A549 treated with Mapracorat at 1 μM for 4 hours (cell line): ENCODE results near the gene YAF2. TPM values are rescaled to one million over a fixed set of nuclear protein-coding genes. Genes with fewer than 3 reads are reported as not detected.

ENCODE experiments used
- total RNA-seq: library from RNA; stranded (reverse); fragments of 200-300 nt; extraction: Qiagen RNA extraction; gene quantifications from 5 replicates; pipeline ENCODE4 v1.2.3, GENCODE V29; 2022

YAF2 gene, protein sequence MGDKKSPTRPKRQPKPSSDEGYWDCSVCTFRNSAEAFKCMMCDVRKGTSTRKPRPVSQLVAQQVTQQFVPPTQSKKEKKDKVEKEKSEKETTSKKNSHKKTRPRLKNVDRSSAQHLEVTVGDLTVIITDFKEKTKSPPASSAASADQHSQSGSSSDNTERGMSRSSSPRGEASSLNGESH
- 22.9 to 29.8 TPM (median 23.4 TPM) in 5 replicates for total RNA-seq

DNA sequence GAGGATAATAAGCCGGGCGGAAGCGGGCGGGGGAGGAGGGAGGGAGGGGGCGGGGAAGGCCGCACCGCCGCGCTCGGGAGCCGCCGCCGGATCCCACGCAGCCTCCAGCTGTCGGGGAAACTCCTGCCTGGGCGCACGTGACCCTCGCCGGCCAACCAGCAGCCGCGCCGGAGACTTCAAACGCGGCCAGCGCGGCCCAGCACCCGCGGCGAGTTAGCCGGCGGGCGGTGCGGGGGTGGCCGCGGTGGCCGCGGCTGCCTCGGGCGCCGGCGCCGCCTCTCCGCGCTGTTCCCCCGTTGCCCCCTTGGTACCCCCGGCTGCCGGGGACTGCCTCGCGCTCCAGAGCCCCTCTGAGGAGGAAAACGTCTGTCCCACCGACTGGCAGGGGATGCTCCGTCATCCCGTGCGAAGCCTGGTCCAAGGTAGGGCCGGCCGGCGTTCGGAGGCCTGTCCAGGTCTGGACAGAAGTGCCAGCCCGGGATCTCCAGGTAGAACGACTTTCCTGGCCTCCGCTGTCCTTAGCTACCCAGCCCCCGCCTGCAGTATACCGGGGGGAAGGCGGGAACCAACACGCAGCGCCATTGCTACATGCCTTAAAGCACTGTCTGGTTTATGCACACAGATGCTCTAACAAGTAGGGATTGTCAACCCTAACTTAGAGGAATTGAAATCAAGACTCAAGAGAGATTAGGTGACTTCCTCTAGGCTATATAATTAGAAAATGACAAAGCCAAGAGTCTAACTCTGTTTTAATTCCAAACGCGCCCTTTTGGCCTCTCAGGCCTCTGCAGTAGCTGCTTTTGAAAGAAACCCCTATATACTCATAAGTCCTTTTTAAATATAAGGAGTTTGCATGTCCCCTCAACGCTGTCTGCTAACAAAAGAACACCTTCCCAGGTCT is at the start of gene YAF2:
TSS of gene YAF2 (minus strand) at position 9 of the 901 bp plus-strand sequence. CDS start 68 bp downstream, outside the sequence.

DNA sequence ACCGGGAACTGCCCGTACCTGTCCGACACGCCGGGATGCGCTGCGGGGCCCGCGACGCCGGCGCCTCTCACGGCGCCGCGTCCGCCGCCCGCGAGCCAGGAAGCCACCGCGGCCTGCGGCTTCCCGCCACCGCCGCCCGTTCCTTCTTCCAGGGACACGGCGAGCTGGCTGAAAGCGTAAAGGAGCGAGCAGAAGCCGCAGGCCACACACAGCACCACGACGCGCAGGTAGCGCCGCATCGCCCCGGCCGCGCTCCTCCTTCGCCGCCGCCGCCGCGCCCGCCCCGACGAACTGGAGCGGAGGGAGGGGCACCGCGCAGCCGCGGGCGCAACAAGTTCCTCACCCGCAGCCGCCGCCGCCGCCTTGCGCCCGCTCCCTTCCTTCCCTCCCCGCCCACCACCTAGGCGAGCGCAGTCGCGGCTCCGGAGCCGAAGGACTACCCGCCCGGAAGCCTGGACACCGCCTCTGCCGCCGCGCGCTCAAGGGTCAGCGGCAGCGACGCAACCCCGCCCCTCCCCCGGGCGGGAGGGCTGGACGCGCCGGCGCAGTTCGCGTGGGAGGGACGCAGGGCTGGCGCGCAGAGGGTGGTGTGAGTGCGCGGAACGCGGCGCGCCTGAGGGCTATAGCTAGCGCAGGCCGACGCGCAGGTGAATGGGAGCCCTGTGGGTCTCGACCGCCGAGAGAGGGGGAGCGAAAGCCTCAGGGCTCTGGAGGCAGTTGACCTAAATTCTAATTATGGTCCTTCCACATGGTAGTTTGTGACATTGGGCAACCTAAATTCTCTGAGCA is 93.4 kb downstream of the YAF2 start, which contains the start of gene GXYLT1:
TSS of gene GXYLT1 (minus strand) at position 467 of the 789 bp plus-strand sequence. CDS start at position 239, 228 bp downstream.

Other genes starting within 250 kb of the YAF2 start
- gene GXYLT1, start 93.4 kb downstream of the YAF2 start, total RNA-seq, result 10.7 to 14.8 TPM (median 13.7 TPM) in 5 replicates
- 54.9 to 65.6 TPM (median 61.0 TPM) in 5 replicates for gene ZCRB1, start 87.8 kb upstream of the YAF2 start, total RNA-seq
- gene PPHLN1, start 87.9 kb upstream of the YAF2 start, total RNA-seq, result 46.2 to 74.8 TPM (median 54.4 TPM) in 5 replicates